Activated CD8-positive, alpha-beta memory T cell treated with anti-CD3 and anti-CD28 coated beads for 24 hours (primary cell): ENCODE data around the gene TCF4.

ENCODE experiments used
- DNase-seq: peaks from one replicate; pipeline ENCODE4 v3.0.0-alpha.2; 2020

Gene TCF4

DNA sequence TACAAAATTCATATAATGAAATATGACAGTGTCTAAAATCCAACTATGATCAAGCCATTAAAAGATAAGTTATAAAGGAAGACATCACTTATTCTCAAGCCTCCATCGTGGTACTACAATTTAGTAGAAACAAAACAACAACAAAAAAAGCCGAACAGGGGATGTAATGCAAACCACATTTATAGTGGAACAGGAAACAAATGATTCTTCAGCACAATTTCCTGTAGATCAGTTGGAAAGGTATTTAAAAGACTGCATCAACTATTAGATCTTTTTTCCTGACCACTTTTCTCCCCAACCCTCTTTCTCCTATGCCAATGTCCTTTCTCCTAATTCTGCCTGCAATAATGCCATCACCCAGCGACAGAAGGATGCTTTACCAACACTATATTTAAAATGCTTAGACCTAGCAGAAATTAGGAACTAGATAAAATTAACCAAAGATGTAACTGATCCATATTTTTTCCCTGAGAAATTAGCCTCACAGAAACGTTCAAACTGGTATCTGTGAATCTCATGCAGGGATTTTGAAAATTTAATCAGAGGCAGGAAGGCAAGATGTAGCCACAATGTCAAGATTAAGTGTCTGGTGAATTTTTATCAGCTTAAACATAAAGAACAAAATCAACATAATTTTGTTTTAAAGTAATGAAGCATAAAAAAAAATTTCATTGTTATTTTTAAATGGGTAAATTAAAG, 271.4 kb downstream of the TCF4 start:
- DNase-seq: no peak

- DNase-seq: no peak
Measured at GRCh38 chr18:55314615-55315237, 273.3 kb downstream of the TCF4 start.

- no peak for DNase-seq
Measured at GRCh38 chr18:55314031-55314430, 274.0 kb downstream of the TCF4 start.

- DNase-seq: no peak
Measured at GRCh38 chr18:55310863-55311262, 277.1 kb downstream of the TCF4 start.

- DNase-seq: no peak
Measured at GRCh38 chr18:55310044-55310676, 277.8 kb downstream of the TCF4 start.

- DNase-seq: no peak
Measured at GRCh38 chr18:55309249-55309648, 278.7 kb downstream of the TCF4 start.

DNA sequence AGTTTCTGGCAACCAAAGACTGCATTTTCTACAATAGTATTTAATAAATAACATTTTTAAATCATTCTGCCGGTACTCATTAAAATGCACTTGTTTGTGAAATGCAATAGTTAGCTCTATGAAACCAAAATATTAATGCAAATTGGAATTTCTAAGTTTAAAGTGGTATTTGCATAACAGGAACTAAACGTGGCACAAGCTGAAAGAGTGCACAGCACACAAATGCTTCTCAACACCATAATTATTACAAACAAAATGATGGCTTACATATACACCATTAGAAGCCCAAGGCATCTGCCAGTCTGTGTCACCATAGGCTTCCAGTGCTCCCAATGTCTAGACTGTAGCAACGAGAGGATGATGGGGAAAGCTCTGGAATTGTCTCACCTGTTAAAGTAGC, 280.5 kb downstream of the TCF4 start:
- DNase-seq: no peak

DNA sequence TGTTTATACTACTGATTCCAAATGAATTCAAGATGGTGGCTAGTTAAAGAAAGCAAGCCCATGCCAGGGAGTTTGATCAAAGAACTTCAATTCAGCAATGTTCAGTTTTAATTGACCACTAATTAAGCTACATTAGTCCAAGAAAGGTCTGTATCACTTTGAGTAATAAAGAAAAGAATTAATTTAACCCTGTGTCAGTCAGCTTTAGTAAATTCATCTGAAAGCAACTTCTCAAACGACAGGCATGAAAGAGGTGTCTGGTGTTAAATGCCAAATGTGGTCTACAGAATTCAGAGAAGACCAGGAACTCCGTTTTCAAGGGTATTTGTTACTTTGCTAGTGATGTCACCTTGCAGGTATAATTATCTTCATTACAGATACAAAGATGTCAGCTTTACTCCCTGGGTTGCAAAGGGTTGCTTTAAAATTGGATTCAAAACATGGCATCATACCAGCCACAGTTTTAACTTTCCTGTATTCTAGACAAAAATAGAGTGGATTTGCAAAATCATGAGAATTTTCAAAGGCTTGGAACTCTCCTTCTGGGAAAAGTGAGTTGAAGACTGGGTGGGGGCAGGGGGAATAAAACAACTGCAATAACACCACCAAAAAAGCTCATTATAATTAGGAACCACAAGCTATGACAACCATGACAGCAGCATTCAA, 281.5 kb downstream of the TCF4 start:
- no peak for DNase-seq

DNA sequence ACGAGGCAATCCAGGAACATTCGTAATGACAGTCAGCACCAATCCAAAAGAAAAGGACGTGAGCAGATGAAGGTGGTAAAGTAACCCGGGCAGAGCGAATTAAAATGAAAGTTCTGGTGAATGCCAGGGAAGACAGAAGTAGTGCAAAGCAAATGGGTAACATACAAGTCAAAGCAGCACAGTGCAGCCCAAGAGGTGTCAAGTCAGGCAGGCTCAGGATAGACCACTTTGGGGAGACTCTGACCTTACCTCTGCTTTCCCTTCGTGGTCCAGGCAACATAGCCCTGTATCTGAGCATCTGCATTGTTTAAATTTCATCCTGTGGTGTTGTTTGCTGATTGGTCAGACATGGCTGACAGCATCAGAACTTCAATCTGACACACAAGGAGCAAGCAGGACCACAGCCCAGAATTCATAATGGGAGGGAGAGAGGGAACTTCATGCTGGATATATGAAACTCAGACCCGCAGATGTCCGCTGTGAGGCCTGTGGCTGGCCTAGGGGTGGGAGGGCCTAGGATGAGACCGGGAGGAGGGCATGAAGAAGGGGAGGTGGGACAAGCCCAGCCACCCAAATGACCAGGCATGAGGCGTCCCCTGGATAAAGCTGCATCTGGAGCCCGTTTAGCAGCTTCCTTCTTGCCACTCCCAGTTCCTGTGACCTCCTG, 285.7 kb downstream of the TCF4 start:
- no peak for DNase-seq

- DNase-seq: no peak
Measured at GRCh38 chr18:55301824-55302166, 286.2 kb downstream of the TCF4 start.

GRCh38 chr18:55300936-55301531, 287.0 kb downstream of the TCF4 start:
- no peak for DNase-seq

GRCh38 chr18:55300421-55300935, 287.5 kb downstream of the TCF4 start:
- no peak for DNase-seq

DNA sequence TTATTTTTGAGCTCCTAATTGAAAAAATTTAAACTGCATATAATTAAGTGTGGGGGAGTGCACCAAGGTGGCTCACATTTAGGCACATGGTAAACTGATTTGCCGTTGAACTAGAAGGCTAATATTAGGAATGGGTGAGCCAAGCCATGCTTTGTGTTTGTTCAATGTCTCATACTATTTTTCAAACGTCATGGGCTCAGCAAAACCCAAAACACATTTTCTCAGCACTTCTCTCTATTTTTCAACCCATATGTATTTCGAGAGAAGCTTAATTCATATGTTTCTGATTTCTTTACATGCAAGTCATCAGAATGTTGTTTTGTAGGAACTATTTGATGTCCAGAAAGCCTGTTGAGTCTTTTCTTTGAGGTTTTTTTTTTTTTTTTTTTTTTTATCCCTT, 291.2 kb downstream of the TCF4 start:
- DNase-seq: no peak

DNA sequence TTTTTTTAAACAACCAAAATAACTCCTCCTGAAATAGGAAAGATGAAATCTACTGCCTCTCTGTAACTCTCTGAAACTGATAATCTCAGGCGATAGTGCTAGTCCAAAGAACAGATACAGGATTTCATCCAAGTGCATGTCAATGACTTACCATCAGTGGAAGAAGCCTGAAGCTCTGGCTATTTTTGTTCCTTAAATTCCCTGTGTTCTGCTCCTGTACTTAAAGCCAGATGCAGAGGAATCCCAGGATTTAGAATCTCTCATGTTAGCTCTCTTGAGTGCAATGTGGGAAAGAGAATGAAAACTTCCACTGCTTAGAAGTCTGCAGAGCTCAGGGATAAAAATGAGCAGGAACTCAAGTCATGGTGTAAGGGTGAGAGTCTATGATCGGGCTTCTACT, 291.9 kb downstream of the TCF4 start:
- no peak for DNase-seq

- DNase-seq: no peak
Measured at GRCh38 chr18:55290898-55291297, 297.1 kb downstream of the TCF4 start.

- DNase-seq: no peak
Measured at GRCh38 chr18:55289775-55290174, 298.2 kb downstream of the TCF4 start.

- no peak for DNase-seq
Measured at GRCh38 chr18:55289048-55289447, 298.9 kb downstream of the TCF4 start.

GRCh38 chr18:55287935-55288868, 299.8 kb downstream of the TCF4 start:
- DNase-seq: no peak

GRCh38 chr18:55287149-55287806, 300.7 kb downstream of the TCF4 start:
- DNase-seq: no peak

DNA sequence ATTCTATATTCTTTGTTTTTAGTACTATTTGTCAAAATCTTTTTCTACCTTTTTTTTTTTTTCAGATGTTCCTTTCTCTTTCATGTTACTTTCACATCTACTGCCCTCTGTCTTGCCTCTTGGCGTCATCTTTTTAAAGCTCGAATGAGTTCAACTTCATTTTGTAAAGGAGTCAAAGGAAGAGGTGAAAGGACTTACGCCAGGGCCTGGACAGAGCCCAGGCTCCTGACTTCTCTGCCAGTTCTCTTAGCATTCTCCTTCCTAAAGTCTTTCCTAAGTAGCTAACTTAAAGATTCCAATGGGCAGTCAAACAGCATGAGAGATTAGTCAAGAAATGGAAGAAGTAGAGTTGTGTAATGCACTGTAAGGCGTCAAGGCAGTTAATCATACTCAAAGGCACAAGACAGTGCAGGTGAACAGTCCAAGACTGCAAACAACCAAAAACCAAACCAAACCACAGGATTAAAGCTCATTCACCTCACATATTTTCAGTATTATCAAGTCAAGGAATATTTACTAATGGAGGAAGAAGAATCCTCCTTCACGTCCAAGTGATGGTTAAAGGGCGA, 301.7 kb downstream of the TCF4 start:
- DNase-seq: no peak

DNA sequence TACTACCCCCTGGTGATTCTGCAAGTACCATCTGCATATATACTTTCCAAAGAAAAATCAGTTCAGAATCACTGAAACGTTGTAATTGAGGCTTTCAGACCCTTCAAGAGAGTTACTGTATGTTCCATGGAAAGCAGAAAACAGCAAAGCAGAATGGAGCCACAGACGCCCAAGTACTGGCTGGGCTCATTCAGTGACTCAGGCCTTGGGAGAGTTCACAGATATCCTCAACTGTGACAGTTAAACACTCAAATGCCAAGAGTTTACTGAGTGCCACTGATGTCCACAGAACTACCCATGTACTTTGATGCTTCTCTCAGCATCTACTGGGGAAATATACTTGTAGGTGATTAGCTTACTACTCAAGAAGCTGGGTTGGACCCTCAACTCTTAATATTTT, 303.4 kb downstream of the TCF4 start:
- DNase-seq: no peak
